Neural cell (in vitro differentiated cells): ENCODE measurements around the gene GNG4. TPM values are rescaled to one million over a fixed set of nuclear protein-coding genes. Genes with fewer than 3 reads are reported as not detected.
A peak's percentile ranks its signal among the peaks of the same experiment; 100 is the strongest.

Experiments
- H2AFZ ChIP-seq: fragments of 200-600, 300-800 bp; sonication (generic), shearing (Covaris generic); 2 replicates; pipeline ENCODE4 v1.6.0; 2014; ENCODE audit warnings: low read depth, mild to moderate bottlenecking, antibody characterized with exemption, low read length, moderate library complexity
- H3F3A ChIP-seq: fragments of 200-600 bp; shearing (Covaris generic); 2 replicates; pipeline ENCODE4 v1.6.1; 2016; ENCODE audit warnings: mild to moderate bottlenecking, moderate library complexity, mixed read lengths, antibody characterized with exemption, low read length; ENCODE audit not compliant: insufficient read depth, poor library complexity, severe bottlenecking
- H3K27ac ChIP-seq: fragments of 200-600, 300-800 bp; sonication (generic), shearing (Covaris generic); 2 replicates; pipeline ENCODE4 v1.5.1; 2014; ENCODE audit warnings: mild to moderate bottlenecking, low read length, moderate library complexity
- H3K27me3 ChIP-seq: fragments of 300-800, 200-600 bp; sonication (generic), shearing (Covaris generic); 2 replicates; pipeline ENCODE4 v1.6.0; 2014; ENCODE audit warnings: mild to moderate bottlenecking, low read depth, low read length, moderate library complexity; ENCODE audit not compliant: insufficient read depth
- H3K36me3 ChIP-seq: fragments of 300-800, 200-600 bp; sonication (generic), shearing (Covaris generic); 2 replicates; pipeline ENCODE4 v1.5.1; 2014; ENCODE audit warnings: mild to moderate bottlenecking, antibody characterized with exemption, low read length, moderate library complexity; ENCODE audit not compliant: insufficient read depth
- H3K4me2 ChIP-seq: fragments of 300-800, 200-600 bp; sonication (generic), shearing (Covaris generic); 2 replicates; pipeline ENCODE4 v1.6.0; 2014; ENCODE audit warnings: mild to moderate bottlenecking, low read length
- H3K4me3 ChIP-seq: fragments of 300-800, 200-600 bp; sonication (generic), shearing (Covaris generic); 2 replicates; pipeline ENCODE4 v1.5.1; 2014; ENCODE audit warnings: mild to moderate bottlenecking, low read length, moderate library complexity
- H3K79me2 ChIP-seq: fragments of 200-600 bp; shearing (Covaris generic); replicated peaks from 2 replicates; pipeline ENCODE4 v1.6.0; 2014; ENCODE audit warnings: mild to moderate bottlenecking, low read length, moderate library complexity; ENCODE audit not compliant: insufficient read depth
- H3K9ac ChIP-seq: fragments of 300-800, 200-600 bp; sonication (generic), shearing (Covaris generic); 2 replicates; pipeline ENCODE4 v1.6.1; 2016; ENCODE audit warnings: mild to moderate bottlenecking, low read length, mixed read lengths
- H3K9me2 ChIP-seq: fragments of 200-600 bp; shearing (Covaris generic); 2 replicates; pipeline ENCODE4 v1.6.1; 2016; ENCODE audit warnings: mild to moderate bottlenecking, low read length, mixed read lengths; ENCODE audit not compliant: insufficient read depth
- H3K9me3 ChIP-seq: fragments of 200-600, 300-800 bp; sonication (generic), shearing (Covaris generic); 2 replicates; pipeline ENCODE4 v1.6.1; 2016; ENCODE audit warnings: mild to moderate bottlenecking, mixed run types, low read length, moderate library complexity, mixed read lengths
- H4K20me1 ChIP-seq: fragments of 200-600 bp; shearing (Covaris generic); 2 replicates; pipeline ENCODE4 v1.6.1; 2016; ENCODE audit warnings: mild to moderate bottlenecking, mixed run types; ENCODE audit not compliant: insufficient read depth
- EP300 ChIP-seq: fragments of 450-650 bp; conservative IDR thresholded peaks from 2 replicates; pipeline ENCODE4 v1.6.1; 2014; ENCODE audit warnings: antibody characterized with exemption, mild to moderate bottlenecking, moderate library complexity; ENCODE audit not compliant: poor library complexity, severe bottlenecking
- EZH2 ChIP-seq: fragments of 200-600, 300-800 bp; shearing (Covaris generic), sonication (generic); IDR thresholded peaks from 2 replicates; pipeline ENCODE4 v1.6.1; 2014; ENCODE audit warnings: antibody characterized with exemption, low read length, borderline replicate concordance, mild to moderate bottlenecking; ENCODE audit not compliant: insufficient read depth, poor library complexity, severe bottlenecking
- MXI1 ChIP-seq: fragments of 450-650 bp; conservative IDR thresholded peaks from 2 replicates; pipeline ENCODE4 v1.6.1; 2014; ENCODE audit warnings: antibody characterized with exemption, mild to moderate bottlenecking; ENCODE audit not compliant: poor library complexity, severe bottlenecking
- POLR2AphosphoS5 ChIP-seq: IDR thresholded peaks from 2 replicates; pipeline ENCODE4 v1.6.1; 2012
- RAD21 ChIP-seq: fragments of 450-650 bp; conservative IDR thresholded peaks from 2 replicates; pipeline ENCODE4 v1.6.1; 2014; ENCODE audit warnings: antibody characterized with exemption, mild to moderate bottlenecking, moderate library complexity
- SMC3 ChIP-seq: fragments of 450-650 bp; conservative IDR thresholded peaks from 2 replicates; pipeline ENCODE4 v1.6.1; 2014; ENCODE audit warnings: antibody characterized with exemption, mild to moderate bottlenecking, moderate library complexity; ENCODE audit not compliant: poor library complexity
- TAF1 ChIP-seq: IDR thresholded peaks from 2 replicates; pipeline ENCODE4 v1.6.1; 2012; ENCODE audit warnings: low read depth
- polyA plus RNA-seq: library from polyadenylated mRNA; depleted of rRNA; stranded (reverse); fragments of >200 nt; gene quantifications from 2 replicates; pipeline ENCODE4 v1.2.3, GENCODE V29; 2014
- TF ChIP-seq, protein P1 (sequence below): fragments of 450-650 bp; IDR thresholded peaks from 2 replicates; pipeline ENCODE4 v1.5.1; 2014; ENCODE audit warnings: antibody characterized with exemption, mild to moderate bottlenecking, moderate library complexity; ENCODE audit not compliant: poor library complexity, severe bottlenecking
- TF ChIP-seq, protein P2 (sequence below): IDR thresholded peaks from 2 replicates; pipeline ENCODE4 v1.6.1; 2012; ENCODE audit warnings: borderline replicate concordance

Gene GNG4
- polyA plus RNA-seq, 1 donor from 2014 or later: 63.2 TPM

DNA sequence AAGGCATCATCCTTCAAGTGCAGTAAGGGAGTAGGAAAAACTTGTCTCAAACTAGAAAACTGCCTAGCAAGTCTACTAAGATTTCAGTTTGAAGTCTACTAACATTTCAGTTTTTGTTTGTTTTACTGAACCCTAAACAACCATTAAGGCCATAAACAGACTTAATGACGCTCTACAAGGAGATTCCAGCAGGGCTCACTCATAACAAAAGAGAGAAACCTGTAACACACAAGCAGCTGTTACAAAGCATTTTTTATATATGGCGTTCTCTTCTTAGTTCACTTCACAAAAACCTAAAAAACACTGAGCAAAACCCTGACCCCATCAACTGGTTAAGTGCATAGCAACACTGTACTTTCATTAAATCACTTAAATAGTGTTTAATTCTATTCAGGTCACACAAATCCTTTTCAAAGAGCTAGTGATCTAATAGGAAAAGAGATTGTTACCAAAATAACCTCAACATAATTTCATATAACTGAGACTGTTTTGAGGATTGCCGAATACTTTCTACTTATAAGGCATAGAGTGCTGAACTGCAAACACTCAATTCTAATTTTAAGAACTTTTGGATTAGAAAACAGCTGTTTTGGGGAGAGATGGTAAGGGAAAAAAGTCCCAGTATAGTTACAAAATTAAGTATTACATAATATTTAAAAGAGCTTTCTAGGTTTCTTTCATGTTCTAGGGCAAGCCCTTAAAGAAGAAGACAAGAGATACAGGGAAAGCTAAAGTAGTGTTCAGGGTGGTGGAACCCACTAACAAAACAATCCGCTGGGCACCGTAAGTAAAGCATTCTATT, 146.8 kb downstream of the GNG4 start:
- TF ChIP-seq, protein P1, sequence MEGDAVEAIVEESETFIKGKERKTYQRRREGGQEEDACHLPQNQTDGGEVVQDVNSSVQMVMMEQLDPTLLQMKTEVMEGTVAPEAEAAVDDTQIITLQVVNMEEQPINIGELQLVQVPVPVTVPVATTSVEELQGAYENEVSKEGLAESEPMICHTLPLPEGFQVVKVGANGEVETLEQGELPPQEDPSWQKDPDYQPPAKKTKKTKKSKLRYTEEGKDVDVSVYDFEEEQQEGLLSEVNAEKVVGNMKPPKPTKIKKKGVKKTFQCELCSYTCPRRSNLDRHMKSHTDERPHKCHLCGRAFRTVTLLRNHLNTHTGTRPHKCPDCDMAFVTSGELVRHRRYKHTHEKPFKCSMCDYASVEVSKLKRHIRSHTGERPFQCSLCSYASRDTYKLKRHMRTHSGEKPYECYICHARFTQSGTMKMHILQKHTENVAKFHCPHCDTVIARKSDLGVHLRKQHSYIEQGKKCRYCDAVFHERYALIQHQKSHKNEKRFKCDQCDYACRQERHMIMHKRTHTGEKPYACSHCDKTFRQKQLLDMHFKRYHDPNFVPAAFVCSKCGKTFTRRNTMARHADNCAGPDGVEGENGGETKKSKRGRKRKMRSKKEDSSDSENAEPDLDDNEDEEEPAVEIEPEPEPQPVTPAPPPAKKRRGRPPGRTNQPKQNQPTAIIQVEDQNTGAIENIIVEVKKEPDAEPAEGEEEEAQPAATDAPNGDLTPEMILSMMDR: no peak
- no peak for TF ChIP-seq TAF1
- TF ChIP-seq SMC3: no peak
- TF ChIP-seq, protein P2, sequence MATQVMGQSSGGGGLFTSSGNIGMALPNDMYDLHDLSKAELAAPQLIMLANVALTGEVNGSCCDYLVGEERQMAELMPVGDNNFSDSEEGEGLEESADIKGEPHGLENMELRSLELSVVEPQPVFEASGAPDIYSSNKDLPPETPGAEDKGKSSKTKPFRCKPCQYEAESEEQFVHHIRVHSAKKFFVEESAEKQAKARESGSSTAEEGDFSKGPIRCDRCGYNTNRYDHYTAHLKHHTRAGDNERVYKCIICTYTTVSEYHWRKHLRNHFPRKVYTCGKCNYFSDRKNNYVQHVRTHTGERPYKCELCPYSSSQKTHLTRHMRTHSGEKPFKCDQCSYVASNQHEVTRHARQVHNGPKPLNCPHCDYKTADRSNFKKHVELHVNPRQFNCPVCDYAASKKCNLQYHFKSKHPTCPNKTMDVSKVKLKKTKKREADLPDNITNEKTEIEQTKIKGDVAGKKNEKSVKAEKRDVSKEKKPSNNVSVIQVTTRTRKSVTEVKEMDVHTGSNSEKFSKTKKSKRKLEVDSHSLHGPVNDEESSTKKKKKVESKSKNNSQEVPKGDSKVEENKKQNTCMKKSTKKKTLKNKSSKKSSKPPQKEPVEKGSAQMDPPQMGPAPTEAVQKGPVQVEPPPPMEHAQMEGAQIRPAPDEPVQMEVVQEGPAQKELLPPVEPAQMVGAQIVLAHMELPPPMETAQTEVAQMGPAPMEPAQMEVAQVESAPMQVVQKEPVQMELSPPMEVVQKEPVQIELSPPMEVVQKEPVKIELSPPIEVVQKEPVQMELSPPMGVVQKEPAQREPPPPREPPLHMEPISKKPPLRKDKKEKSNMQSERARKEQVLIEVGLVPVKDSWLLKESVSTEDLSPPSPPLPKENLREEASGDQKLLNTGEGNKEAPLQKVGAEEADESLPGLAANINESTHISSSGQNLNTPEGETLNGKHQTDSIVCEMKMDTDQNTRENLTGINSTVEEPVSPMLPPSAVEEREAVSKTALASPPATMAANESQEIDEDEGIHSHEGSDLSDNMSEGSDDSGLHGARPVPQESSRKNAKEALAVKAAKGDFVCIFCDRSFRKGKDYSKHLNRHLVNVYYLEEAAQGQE: no peak
- Histone ChIP-seq H3K9ac (peak overlapping the region; percentile 67), H3K27me3 (no peaks in the 10 kb centered on the region), H3K9me2 (no peaks in the 10 kb centered on the region), H3K4me3 (peak overlapping the region; percentile 83), H2AFZ (no peak overlapping the region), H3K36me3 (no peaks in the 10 kb centered on the region), H3K79me2 (peaks cover 19% of the 10 kb centered on the region), H4K20me1 (no peaks in the 10 kb centered on the region), H3K27ac (no peak overlapping the region), H3K9me3 (no peaks in the 10 kb centered on the region), H3K4me2 (peak overlapping the region; percentile 61), H3F3A (peaks cover 13% of the 10 kb centered on the region)

DNA sequence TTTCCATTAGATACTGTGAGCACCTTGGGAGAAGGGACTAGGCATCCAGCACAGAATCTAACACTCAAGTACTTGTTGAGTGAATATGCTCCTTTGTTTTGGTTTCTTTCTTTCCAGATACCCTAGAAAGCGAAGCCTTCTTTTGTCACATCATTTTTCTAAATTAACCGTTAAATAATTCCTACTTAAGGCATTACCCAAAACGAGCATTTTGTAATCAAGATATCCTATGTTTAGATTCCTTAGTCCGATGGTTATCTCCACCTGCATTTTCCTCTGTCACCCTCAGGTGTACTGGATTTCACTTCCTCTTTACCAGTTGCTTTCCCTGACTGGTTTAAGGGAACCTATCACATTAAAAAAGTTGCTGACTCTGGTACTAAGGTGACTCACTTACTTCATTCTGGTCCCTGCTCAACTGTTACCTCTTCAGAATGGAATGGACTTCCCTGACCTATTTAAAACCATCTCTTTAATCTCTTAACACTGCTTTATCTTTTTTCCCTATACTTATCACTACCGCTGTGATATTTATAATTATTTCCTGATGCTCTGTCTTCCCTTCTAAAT, 148.5 kb downstream of the GNG4 start:
- no peak overlapping the region for H3K9ac ChIP-seq
- peaks cover 10% of the 10 kb centered on the region for H3F3A ChIP-seq
- H3K27me3 ChIP-seq: no peaks in the 10 kb centered on the region
- H3K4me3 ChIP-seq: no peak overlapping the region
- H3K4me2 ChIP-seq: no peak overlapping the region
- no peaks in the 10 kb centered on the region for H3K36me3 ChIP-seq
- H3K9me2 ChIP-seq: no peaks in the 10 kb centered on the region
- no peak overlapping the region for H2AFZ ChIP-seq
- H3K9me3 ChIP-seq: no peaks in the 10 kb centered on the region
- no peak overlapping the region for H3K27ac ChIP-seq
- TF ChIP-seq POLR2AphosphoS5: no peak
- no peak for TF ChIP-seq MXI1
- TF ChIP-seq RAD21: no peak
- TF ChIP-seq, protein P1: no peak
- TF ChIP-seq EP300: no peak
- no peak for TF ChIP-seq EZH2
- TF ChIP-seq TAF1: no peak
- TF ChIP-seq, protein P2: no peak
- TF ChIP-seq SMC3: no peak
- no peaks in the 10 kb centered on the region for H4K20me1 ChIP-seq
- H3K79me2 ChIP-seq: peaks cover 19% of the 10 kb centered on the region
